Forelimb muscle (tissue), 1 donor: ENCODE measurements around the gene ADGRF1. TPM values are rescaled to one million over a fixed set of nuclear protein-coding genes. Genes with fewer than 3 reads are reported as not detected.

Experiments
- DNase-seq: peaks from one replicate; pipeline ENCODE4 v3.0.0-alpha.2; 2013; ENCODE audit warnings: low read depth
- polyA plus RNA-seq: library from polyadenylated mRNA; unstranded; fragments of 120-200 nt; gene quantifications from one replicate; pipeline ENCODE4 v1.2.1, GENCODE V29; 2013; ENCODE audit not compliant: insufficient read length

Gene ADGRF1
- polyA plus RNA-seq, 1 donor, result not detected

- DNase-seq, result no peak
Measured at GRCh38 chr6:46983007-46983411, 59.1 kb downstream of the ADGRF1 start.

GRCh38 chr6:46979206-46979605, 62.9 kb downstream of the ADGRF1 start:
- no peak for DNase-seq

- DNase-seq, result no peak
Measured at GRCh38 chr6:46974786-46975185, 67.3 kb downstream of the ADGRF1 start.

- no peak for DNase-seq
Measured at GRCh38 chr6:46973029-46973428, 69.1 kb downstream of the ADGRF1 start.

GRCh38 chr6:46972531-46972930, 69.6 kb downstream of the ADGRF1 start:
- DNase-seq, result no peak

GRCh38 chr6:46969206-46969605, 72.9 kb downstream of the ADGRF1 start:
- DNase-seq, result no peak

- no peak for DNase-seq
Measured at GRCh38 chr6:46967826-46968349, 74.2 kb downstream of the ADGRF1 start.

- DNase-seq, result no peak
Measured at GRCh38 chr6:46964716-46965519, 77.2 kb downstream of the ADGRF1 start.

GRCh38 chr6:46963626-46964025, 78.5 kb downstream of the ADGRF1 start:
- no peak for DNase-seq

GRCh38 chr6:46963039-46963438, 79.1 kb downstream of the ADGRF1 start:
- no peak for DNase-seq

GRCh38 chr6:46961711-46962110, 80.4 kb downstream of the ADGRF1 start:
- no peak for DNase-seq

- DNase-seq, result no peak
Measured at GRCh38 chr6:46961232-46961631, 80.9 kb downstream of the ADGRF1 start.

- DNase-seq, result no peak
Measured at GRCh38 chr6:46959419-46959818, 82.7 kb downstream of the ADGRF1 start.

- DNase-seq, result no peak
Measured at GRCh38 chr6:46956409-46956808, 85.7 kb downstream of the ADGRF1 start.

- no peak for DNase-seq
Measured at GRCh38 chr6:46954837-46955451, 87.2 kb downstream of the ADGRF1 start.

GRCh38 chr6:46953921-46954320, 88.2 kb downstream of the ADGRF1 start:
- no peak for DNase-seq

- DNase-seq, result no peak
Measured at GRCh38 chr6:46949632-46950280, 92.4 kb downstream of the ADGRF1 start.

- DNase-seq, result no peak
Measured at GRCh38 chr6:46948699-46949098, 93.4 kb downstream of the ADGRF1 start.
